Measurements from ENCODE around the gene SESTD1. TPM values are rescaled to one million over a fixed set of nuclear protein-coding genes. Genes with fewer than 3 reads are reported as not detected.

The SESTD1 gene
- total RNA-seq, 2 experiments from 2014 or later, result 8.7 to 10.2 TPM

DNA sequence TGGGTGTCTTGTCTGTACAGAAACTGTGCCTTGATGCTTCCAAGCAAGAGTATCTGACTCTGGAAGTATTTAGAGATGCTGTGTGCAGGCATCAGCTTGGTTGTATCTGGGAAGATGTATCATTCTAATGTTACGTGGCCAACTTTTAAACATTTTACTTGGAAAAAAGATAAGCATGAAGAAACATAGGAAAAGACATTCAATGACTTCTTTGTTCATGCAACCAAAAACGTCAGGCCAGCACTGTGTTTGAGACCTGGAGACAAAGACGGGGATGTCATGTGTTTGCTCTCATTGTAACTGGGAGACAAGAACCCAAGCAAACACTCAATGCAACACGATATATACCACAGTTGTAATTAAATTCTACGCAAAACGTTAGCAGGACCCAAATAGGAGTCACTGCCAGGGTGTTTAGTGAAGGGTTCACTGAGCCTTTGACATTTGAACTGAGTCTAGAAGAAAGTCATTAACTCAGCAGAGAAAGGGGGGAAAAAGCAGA is 8.9 kb upstream of the SESTD1 start:
- no peak for DNase-seq
- Histone ChIP-seq H3K36me3 (ENCODE audit: insufficient read depth, low read length) (no peaks in the 10 kb centered on the region), H3K27me3 (ENCODE audit: control insufficient read depth in 1 of 2, insufficient read depth in 2 of 2, low read length in 2 of 2) (no peaks in the 10 kb centered on the region), H3K27ac (ENCODE audit: low read depth in 1 of 2, low read length in 2 of 2) (no peak overlapping the region), H3K4me3 (ENCODE audit: low read length) (no peak overlapping the region), H3K4me1 (ENCODE audit: insufficient read depth, low read length) (no peaks in the 10 kb centered on the region), H3K9me3 (ENCODE audit: control insufficient read depth in 1 of 2, insufficient read depth in 1 of 2, low read length in 2 of 2) (peaks cover 0 to 3% of the 10 kb centered on the region in 2 experiments)
- no peak for ATAC-seq (ENCODE audit: poor library complexity)
- Mint-ChIP-seq H3K4me3 (no peak overlapping the region), H3K27ac (no peak overlapping the region), H3K27me3 (no peaks in the 10 kb centered on the region), H3K9me3 (no peaks in the 10 kb centered on the region), H3K4me1 (ENCODE audit: low read depth) (no peaks in the 10 kb centered on the region), H3K36me3 (ENCODE audit: low read depth) (no peaks in the 10 kb centered on the region)
- ChIA-PET POLR2A (no interaction called here), CTCF (no interaction called here)
- intact Hi-C loops (cut with DNase I, micrococcal nuclease), result no loop called here
- no peak for TF ChIP-seq CTCF (IDR thresholded peaks at IDR 0.05)

DNA sequence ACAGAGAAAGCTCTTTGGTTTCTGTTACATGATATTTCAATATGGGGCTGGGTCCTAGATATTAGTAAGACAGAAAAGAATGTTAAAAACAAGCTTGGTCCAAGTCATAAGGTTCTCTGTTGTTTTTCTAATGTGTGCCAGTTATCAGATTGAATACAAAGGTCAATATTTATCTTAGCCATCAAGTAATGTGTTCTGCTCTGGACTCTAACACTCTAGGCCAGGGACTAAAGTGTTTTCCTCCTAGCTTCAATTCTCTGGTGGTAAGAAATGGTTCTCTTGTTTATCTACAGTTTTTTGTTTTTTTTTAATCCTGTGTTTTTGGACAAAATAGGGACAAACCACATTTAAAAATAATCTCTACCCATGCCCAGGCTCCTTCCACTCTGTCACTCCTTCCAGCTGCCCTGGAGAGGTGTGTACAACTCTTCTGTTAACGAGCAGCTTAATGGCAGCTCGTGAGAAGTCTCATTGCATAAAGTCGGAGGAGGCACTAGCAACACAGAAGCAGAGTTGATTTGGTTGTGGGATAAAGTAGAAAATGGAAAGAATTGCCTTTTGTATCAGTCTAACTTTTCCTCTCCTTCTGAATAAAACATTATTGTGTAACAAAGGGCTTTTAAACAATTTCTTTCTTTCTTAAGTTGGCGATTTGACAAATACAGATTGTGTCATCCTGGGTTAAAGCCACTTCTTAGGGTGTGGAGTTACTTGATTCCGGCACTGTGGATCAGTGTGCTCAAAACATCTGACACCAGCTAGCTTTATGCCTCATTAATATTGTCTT is 8.0 kb upstream of the SESTD1 start:
- no peaks in the 10 kb centered on the region for H3K27me3 ChIP-seq (ENCODE audit: control insufficient read depth in 1 of 2, insufficient read depth in 2 of 2, low read length in 2 of 2)
- H3K36me3 ChIP-seq (ENCODE audit: insufficient read depth, low read length), result no peaks in the 10 kb centered on the region
- intact Hi-C loops (cut with DNase I, micrococcal nuclease), result no loop called here
- ATAC-seq (ENCODE audit: poor library complexity) (no peak), DNase-seq (no peak)
- Mint-ChIP-seq H3K4me3 (no peak overlapping the region), H3K9me3 (no peaks in the 10 kb centered on the region), H3K4me1 (ENCODE audit: low read depth) (no peaks in the 10 kb centered on the region), H3K36me3 (ENCODE audit: low read depth) (no peaks in the 10 kb centered on the region), H3K27me3 (no peaks in the 10 kb centered on the region), H3K27ac (no peak overlapping the region)
- ChIA-PET CTCF (no interaction called here), POLR2A (no interaction called here)
- no peaks in the 10 kb centered on the region for H3K9me3 ChIP-seq (ENCODE audit: control insufficient read depth in 1 of 2, insufficient read depth in 1 of 2, low read length in 2 of 2)
- no peak overlapping the region for H3K27ac ChIP-seq (ENCODE audit: low read depth in 1 of 2, low read length in 2 of 2)
- no peak for TF ChIP-seq CTCF (IDR thresholded peaks at IDR 0.05)
- no peak overlapping the region for H3K4me3 ChIP-seq (ENCODE audit: low read length)
- no peaks in the 10 kb centered on the region for H3K4me1 ChIP-seq (ENCODE audit: insufficient read depth, low read length)

DNA sequence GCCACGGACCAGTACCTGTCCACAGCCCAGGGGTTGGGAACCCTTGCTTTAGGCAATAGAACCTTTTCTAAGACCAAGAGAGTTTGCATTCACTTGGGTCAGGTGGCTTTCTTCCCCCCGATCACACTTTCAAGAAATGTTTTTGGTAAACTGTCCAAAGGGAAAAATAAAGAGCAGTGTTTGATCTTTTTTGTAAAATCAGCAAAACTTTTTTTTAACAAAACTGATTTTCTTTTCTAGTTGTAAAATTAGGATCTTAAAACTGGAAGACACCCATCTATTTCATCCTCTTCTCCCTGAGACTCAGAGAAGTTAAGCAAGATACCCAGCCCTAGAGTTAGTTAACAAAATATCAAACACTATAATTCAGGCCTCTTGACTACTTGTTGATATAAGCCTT is 6.1 kb upstream of the SESTD1 start:
- peaks cover 8% of the 10 kb centered on the region for H3K27me3 Mint-ChIP-seq
- TF ChIP-seq CTCF (IDR thresholded peaks at IDR 0.05), result no peak
- no peak overlapping the region for H3K27ac Mint-ChIP-seq
- intact Hi-C loops (cut with DNase I, micrococcal nuclease), result no loop called here
- ATAC-seq (ENCODE audit: poor library complexity) (no peak), DNase-seq (no peak)
- no peak overlapping the region for H3K4me3 Mint-ChIP-seq
- ChIA-PET CTCF (no interaction called here), POLR2A (no interaction called here)
- H3K4me3 ChIP-seq (ENCODE audit: low read length), result no peak overlapping the region
- peaks cover under 1% of the 10 kb centered on the region for H3K4me1 Mint-ChIP-seq (ENCODE audit: low read depth)
- H3K27ac ChIP-seq (ENCODE audit: low read depth in 1 of 2, low read length in 2 of 2), result no peak overlapping the region
- no peaks in the 10 kb centered on the region for H3K36me3 ChIP-seq (ENCODE audit: insufficient read depth, low read length)
- H3K36me3 Mint-ChIP-seq (ENCODE audit: low read depth), result no peaks in the 10 kb centered on the region
- H3K27me3 ChIP-seq (ENCODE audit: control insufficient read depth in 1 of 2, insufficient read depth in 2 of 2, low read length in 2 of 2), result peaks cover 0 to 6% of the 10 kb centered on the region in 2 experiments
- H3K9me3 Mint-ChIP-seq, result no peaks in the 10 kb centered on the region
- no peaks in the 10 kb centered on the region for H3K4me1 ChIP-seq (ENCODE audit: insufficient read depth, low read length)
- no peaks in the 10 kb centered on the region for H3K9me3 ChIP-seq (ENCODE audit: control insufficient read depth in 1 of 2, insufficient read depth in 1 of 2, low read length in 2 of 2)

All from CD4-positive, alpha-beta T cell (primary cell).